Measurements from ENCODE around the gene ANTXR1.

Gene ANTXR1

DNA sequence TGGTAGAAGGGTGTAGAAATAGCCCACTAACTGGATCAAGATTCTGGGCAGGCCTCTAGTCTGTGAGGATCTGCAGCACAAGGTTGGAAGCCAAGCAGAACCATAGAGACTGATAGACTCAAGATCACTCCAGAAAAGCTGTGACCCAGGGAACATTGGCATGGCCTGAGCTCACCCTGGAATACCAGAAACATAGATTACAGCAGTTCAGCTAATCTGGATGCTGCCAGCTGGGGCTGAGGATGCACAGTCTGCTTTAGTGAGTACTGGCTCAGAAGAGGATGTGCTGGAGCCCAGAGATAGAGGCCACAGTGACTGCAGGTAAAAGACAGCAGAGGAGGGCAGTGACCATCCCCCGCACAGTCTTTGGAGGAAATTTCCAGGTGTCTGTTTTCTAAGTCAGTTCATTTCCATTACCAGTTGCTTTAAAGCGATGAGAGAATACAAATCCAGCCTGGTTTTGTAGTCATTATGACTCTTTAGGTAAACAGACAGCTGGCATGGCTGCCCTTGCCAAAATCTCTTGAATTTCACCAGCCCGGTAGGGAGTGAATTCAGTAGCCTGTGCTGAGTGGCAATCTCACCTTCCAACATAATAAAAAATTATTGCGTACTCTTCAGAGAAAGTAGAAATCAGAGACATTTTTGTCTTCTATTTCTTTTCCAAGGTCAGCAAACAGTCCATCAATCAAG is 119.2 kb downstream of the ANTXR1 start:
- Histone ChIP-seq H3K4me1 (ENCODE audit: insufficient read depth, low read length) (no peaks in the 10 kb centered on the region), H3K27me3 (ENCODE audit: insufficient read depth, low read length) (no peaks in the 10 kb centered on the region), H3K36me3 (ENCODE audit: insufficient read depth, low read length) (peaks cover 33% of the 10 kb centered on the region), H3K4me3 (ENCODE audit: low read length) (no peak overlapping the region), H2AFZ (ENCODE audit: low read depth, low read length) (no peak overlapping the region), H3K9me3 (ENCODE audit: low read length) (no peaks in the 10 kb centered on the region)

DNA sequence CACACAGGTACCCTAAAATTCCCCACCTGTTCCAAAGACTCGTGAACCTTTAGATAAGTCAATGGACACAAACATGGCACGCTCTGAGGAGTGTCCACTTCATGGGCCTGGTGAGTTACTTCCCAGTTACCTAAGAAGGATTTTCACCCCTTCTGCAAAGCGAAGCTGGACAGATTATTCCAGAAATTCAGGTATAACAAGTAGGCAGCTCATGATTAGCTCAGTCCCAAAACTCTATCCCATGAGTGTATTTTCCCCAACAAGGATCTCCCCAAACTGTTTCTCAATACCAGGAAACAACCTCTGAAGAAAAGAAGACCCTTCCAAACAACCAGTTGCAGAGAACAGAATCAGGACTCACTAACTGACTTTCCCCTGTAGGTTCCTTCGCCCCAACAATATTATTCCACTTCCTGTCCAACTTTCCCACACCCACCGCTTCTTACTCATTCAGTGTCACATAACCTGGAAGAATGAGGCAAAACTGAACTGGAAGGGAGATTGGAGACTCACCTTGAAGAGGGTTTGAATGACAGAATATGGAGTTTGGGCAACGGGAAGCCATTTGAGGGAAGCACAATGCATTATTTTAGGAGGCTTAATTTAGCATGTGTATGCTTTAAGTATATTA is 120.1 kb downstream of the ANTXR1 start:
- H3K4me1 ChIP-seq (ENCODE audit: insufficient read depth, low read length): peaks cover 1% of the 10 kb centered on the region
- no peaks in the 10 kb centered on the region for H3K27me3 ChIP-seq (ENCODE audit: insufficient read depth, low read length)
- H3K36me3 ChIP-seq (ENCODE audit: insufficient read depth, low read length): peaks cover 33% of the 10 kb centered on the region

DNA sequence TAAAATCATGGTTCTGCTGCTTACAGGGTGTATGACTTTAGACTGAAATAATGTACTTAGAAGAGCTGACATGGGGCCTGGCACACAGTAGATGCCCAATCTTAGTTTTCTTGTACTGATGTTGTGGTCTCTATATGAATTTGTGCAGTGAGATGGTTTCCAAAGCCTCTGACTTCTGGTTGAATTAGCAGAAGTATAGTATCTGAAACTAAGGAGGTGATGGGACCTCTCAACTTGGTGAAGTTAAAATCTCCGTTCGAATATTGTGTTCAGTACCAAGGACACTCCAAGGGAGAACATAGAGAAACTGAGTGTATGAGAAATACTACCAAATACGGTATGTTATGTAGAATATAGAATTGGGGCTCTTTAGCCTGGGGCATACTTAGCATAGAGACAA is 120.9 kb downstream of the ANTXR1 start:
- H3K27me3 ChIP-seq (ENCODE audit: insufficient read depth, low read length): no peaks in the 10 kb centered on the region
- H3K9me3 ChIP-seq (ENCODE audit: low read length): no peaks in the 10 kb centered on the region
- H3K4me1 ChIP-seq (ENCODE audit: insufficient read depth, low read length): peaks cover 6% of the 10 kb centered on the region
- H3K36me3 ChIP-seq (ENCODE audit: insufficient read depth, low read length): peaks cover 33% of the 10 kb centered on the region
- no peak overlapping the region for H3K4me3 ChIP-seq (ENCODE audit: low read length)
- no peak overlapping the region for H2AFZ ChIP-seq (ENCODE audit: low read depth, low read length)

More for the DNA sequence above, 120.1 kb downstream of the ANTXR1 start:
- no peak overlapping the region for H2AFZ ChIP-seq (ENCODE audit: low read depth, low read length)
- no peaks in the 10 kb centered on the region for H3K9me3 ChIP-seq (ENCODE audit: low read length)
- H3K4me3 ChIP-seq (ENCODE audit: low read length): no peak overlapping the region

DNA sequence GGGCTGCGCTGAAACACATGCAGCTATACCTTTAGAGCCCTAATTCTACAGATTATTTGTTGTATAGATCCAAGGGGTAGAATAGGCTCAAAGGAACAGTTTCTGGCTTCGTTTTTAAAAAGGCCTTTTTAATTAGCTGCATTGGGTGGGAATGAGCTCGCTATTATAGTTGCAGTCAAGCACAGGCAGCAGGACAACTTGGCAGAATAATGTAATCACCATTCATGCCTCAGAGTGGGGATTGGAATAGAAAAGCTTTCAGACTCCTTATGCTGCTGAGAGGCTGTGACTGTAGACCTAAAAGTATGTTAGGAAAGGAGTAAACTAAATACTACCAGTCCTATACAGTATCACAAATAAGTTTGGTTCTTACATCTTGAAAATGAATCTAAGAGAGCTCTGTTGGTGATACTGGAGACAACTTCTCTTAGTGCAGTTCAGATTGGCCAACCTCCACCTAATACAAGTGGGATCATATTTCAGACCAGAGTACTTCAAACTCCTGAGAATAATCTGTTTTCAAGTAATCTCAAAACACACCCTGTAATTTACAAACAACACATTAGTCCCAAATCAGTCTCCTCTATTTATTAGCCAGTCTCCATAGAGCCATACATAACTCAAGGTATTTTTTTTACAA is 121.4 kb downstream of the ANTXR1 start:
- Histone ChIP-seq H2AFZ (ENCODE audit: low read depth, low read length) (no peak overlapping the region), H3K4me3 (ENCODE audit: low read length) (no peak overlapping the region), H3K4me1 (ENCODE audit: insufficient read depth, low read length) (peaks cover 6% of the 10 kb centered on the region), H3K36me3 (ENCODE audit: insufficient read depth, low read length) (peaks cover 35% of the 10 kb centered on the region), H3K27me3 (ENCODE audit: insufficient read depth, low read length) (no peaks in the 10 kb centered on the region), H3K9me3 (ENCODE audit: low read length) (no peaks in the 10 kb centered on the region)

DNA sequence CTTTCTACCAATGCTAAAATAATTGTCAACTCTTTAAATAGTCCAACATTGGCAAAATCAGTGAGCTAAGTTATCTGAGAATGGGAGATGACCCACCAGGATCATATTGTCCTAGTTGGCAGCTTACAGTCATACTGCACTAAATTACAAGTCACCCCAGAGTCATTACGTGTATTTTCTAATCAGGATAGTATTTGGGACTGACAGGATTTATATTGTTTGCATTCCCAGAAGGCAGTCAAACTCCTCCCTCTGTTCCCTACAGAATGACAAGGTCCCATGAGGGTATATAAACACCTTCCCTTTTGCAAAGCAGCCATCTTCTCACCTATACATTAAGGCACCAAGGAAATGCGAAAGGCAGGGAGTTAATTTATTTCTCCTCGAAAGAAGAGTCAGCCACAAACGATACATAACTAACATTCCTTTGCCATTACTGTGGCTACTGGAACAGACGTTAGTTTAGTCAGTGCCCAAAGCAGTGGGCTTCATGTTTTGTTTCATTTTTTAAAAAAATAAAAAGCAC is 125.3 kb downstream of the ANTXR1 start:
- Histone ChIP-seq H3K4me3 (ENCODE audit: low read length) (no peak overlapping the region), H3K27me3 (ENCODE audit: insufficient read depth, low read length) (no peaks in the 10 kb centered on the region), H3K9me3 (ENCODE audit: low read length) (no peaks in the 10 kb centered on the region), H3K36me3 (ENCODE audit: insufficient read depth, low read length) (peaks cover 8% of the 10 kb centered on the region), H3K4me1 (ENCODE audit: insufficient read depth, low read length) (peaks cover 6% of the 10 kb centered on the region), H2AFZ (ENCODE audit: low read depth, low read length) (no peak overlapping the region)

DNA sequence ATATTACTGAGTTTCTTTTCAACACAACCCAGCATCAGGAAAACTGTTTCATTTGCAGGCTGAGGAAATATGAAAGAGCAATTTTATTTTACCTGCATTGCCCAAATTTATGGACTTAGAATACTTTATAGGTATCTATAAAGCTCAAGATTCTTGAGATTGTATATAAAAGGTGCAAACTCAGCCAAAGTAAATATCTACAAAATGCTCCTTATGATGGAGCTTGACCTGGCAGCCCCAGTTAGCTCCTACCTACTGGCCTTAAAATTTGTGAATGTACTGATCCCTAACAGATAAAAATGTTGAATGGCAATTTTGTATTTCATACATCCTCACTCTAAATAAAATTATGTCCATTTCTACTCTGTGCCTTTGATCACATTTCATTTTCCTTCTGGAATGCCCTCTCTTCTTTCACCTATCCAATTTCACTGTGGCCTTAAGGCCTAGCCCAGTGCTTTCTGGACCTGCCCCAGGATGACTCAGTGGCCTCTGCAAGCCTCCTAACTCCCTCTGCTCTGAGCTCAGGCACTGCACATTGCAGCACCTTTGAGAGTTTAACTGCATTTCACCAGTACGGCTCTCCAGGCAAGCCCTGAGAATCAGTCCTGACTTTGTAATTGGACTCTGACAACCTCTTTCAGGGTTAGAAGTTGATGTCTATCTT is 125.9 kb downstream of the ANTXR1 start:
- peaks cover 6% of the 10 kb centered on the region for H3K4me1 ChIP-seq (ENCODE audit: insufficient read depth, low read length)
- peaks cover 7% of the 10 kb centered on the region for H3K36me3 ChIP-seq (ENCODE audit: insufficient read depth, low read length)
- H3K9me3 ChIP-seq (ENCODE audit: low read length): no peaks in the 10 kb centered on the region
- no peak overlapping the region for H3K4me3 ChIP-seq (ENCODE audit: low read length)
- no peak overlapping the region for H2AFZ ChIP-seq (ENCODE audit: low read depth, low read length)
- H3K27me3 ChIP-seq (ENCODE audit: insufficient read depth, low read length): no peaks in the 10 kb centered on the region

DNA sequence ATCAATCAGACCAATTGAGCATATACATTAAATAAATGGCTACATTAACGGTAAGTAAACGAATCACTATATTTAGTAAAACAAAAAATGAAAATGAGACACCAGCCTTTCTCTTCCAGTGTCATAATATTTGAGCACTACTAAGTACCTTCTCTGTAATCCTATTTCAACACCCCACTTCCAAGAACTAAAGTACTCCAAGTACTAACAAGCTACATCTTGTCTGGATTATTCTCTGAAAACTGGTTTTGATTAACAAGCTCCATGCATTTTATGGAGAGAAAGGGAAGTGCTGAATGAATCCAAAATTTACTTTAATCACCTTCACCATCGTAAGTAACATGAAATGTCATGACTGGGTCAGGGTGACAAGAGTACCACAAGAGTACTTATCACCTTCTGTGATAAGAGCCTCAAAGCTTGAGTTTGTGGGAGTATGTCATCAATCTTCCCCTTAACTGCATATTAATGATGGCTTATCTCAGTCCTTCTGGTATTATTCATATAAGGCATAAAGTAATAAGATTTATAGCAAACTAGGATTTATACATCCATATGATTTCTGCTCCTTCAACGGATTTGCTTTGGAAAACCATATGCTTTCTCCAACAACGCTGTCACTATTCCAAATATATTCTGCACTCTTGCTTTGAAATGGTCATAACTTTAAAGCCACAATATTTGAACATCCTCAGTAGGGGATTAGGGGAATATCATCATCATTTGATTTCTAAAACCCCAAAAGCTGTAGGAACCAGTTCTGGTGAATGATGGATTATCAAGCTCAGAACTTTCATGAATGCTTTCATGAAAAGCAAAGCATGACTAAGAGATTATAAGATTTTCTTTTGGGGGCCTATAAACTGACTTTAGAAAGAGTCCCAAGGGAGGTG is 127.0 kb downstream of the ANTXR1 start:
- no peak overlapping the region for H2AFZ ChIP-seq (ENCODE audit: low read depth, low read length)
- peaks cover 7% of the 10 kb centered on the region for H3K36me3 ChIP-seq (ENCODE audit: insufficient read depth, low read length)
- no peak overlapping the region for H3K4me3 ChIP-seq (ENCODE audit: low read length)
- peaks cover 6% of the 10 kb centered on the region for H3K4me1 ChIP-seq (ENCODE audit: insufficient read depth, low read length)
- H3K9me3 ChIP-seq (ENCODE audit: low read length): no peaks in the 10 kb centered on the region
- no peaks in the 10 kb centered on the region for H3K27me3 ChIP-seq (ENCODE audit: insufficient read depth, low read length)

DNA sequence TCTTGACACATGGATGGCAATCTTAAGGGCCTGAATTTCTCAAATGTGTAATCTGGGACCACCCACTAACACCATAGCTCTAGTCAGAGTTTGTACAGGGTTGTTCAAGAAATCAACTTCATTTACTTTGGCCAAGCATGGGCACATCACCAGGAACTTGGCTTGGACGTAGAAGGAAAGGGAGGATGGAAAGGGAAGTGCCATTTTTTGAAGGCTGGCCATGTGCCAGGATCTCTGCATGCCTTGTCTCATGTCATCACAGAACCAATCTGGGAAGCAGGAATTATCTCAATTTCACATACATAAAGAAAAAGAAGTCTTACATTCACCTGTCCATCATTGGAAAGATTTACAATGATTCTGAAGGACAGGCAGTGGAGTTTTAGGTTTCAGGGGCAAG is 128.1 kb downstream of the ANTXR1 start:
- Histone ChIP-seq H3K36me3 (ENCODE audit: insufficient read depth, low read length) (peaks cover 11% of the 10 kb centered on the region), H3K27me3 (ENCODE audit: insufficient read depth, low read length) (no peaks in the 10 kb centered on the region), H3K9me3 (ENCODE audit: low read length) (no peaks in the 10 kb centered on the region), H3K4me1 (ENCODE audit: insufficient read depth, low read length) (peaks cover 6% of the 10 kb centered on the region), H3K4me3 (ENCODE audit: low read length) (no peak overlapping the region), H2AFZ (ENCODE audit: low read depth, low read length) (no peak overlapping the region)

DNA sequence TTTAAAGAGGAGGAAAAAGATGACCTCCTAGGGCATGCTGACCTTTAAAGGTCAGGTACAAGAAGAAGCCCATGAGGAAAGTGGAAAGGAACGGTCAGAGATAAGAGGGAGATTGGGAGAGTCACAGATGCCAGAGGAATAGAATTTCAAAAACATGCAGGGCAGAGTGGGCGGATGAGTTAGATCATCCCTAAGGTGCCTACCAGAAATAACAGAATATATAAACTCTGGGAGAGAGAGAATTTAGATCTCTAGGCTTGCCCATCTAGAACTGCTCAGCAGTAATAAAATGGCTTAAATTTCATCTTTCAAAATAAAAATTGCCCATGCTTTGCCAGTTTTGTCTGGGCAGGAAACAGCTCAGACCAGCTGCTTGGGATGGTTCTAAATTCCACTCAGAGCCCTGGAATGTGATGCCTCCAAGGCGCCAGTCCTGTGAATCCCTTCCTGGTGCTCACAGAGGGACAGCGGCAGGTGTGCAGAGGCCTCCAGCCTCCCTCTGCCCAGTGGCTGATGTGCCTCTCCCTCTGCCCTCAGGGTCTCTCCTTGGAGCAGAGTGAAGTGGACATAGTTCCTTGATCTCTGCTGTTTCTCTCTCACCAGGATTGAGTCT is 130.9 kb downstream of the ANTXR1 start:
- H3K27me3 ChIP-seq (ENCODE audit: insufficient read depth, low read length): no peaks in the 10 kb centered on the region
- peaks cover 11% of the 10 kb centered on the region for H3K36me3 ChIP-seq (ENCODE audit: insufficient read depth, low read length)
- no peaks in the 10 kb centered on the region for H3K4me1 ChIP-seq (ENCODE audit: insufficient read depth, low read length)
- no peaks in the 10 kb centered on the region for H3K9me3 ChIP-seq (ENCODE audit: low read length)
- H3K4me3 ChIP-seq (ENCODE audit: low read length): no peak overlapping the region
- no peak overlapping the region for H2AFZ ChIP-seq (ENCODE audit: low read depth, low read length)

DNA sequence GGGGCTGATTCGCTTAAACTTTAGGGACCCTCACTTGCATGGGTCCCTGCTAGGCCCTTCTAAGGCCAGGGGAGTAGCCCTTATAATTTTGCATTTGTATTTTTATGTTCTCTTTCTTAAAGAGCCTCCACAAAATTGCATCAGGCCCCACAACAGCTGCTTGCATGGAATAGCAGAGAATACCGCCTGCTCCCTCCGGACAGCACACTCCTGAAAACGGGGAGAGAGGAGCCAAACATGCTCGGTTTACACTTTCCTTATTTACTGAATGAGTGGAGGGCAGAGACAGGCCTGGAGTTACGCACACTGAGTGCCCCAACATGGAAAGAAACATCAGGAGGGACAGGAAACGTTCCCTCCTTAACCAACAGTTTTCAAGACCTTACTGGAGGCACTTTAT is 132.2 kb downstream of the ANTXR1 start:
- peaks cover 9% of the 10 kb centered on the region for H3K36me3 ChIP-seq (ENCODE audit: insufficient read depth, low read length)
- H3K4me1 ChIP-seq (ENCODE audit: insufficient read depth, low read length): no peaks in the 10 kb centered on the region
- no peak overlapping the region for H2AFZ ChIP-seq (ENCODE audit: low read depth, low read length)
- H3K9me3 ChIP-seq (ENCODE audit: low read length): no peaks in the 10 kb centered on the region
- no peak overlapping the region for H3K4me3 ChIP-seq (ENCODE audit: low read length)
- H3K27me3 ChIP-seq (ENCODE audit: insufficient read depth, low read length): no peaks in the 10 kb centered on the region

DNA sequence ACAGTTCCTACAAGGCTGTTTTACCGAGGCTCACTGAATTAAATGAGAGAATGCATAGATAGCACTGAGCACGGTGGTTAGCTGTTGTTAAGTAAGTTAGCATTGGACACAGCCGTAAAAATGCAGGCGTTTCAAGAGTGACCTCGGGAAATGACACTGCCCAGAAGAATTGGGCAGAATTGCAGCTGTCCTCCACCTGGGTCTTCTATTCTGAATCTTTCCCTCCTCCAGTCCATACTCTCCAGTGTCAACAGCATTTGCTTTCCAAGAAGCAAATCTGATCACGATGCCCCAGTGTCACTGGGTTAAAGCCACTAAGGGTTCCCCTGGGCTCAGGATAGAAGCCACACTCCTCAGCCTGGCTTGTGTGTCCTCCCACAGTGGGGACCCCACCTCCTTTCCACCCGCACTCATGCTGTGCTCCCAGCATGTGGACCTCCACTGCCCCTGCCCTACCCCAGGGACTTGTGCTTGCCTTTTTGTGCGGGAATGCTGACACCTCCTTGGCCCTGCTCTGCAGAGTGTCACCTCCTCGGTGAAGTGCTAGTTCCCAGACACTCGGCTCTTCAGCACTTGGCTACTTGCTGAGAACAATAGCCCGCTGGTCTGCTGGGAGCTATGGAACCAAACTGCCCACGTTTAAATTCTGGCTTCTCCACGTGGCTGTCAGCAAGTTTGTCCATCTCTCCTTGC is 135.0 kb downstream of the ANTXR1 start:
- H3K4me3 ChIP-seq (ENCODE audit: low read length): no peak overlapping the region
- H3K36me3 ChIP-seq (ENCODE audit: insufficient read depth, low read length): peaks cover 17% of the 10 kb centered on the region
- no peak overlapping the region for H2AFZ ChIP-seq (ENCODE audit: low read depth, low read length)
- H3K9me3 ChIP-seq (ENCODE audit: low read length): peaks cover 2% of the 10 kb centered on the region
- no peaks in the 10 kb centered on the region for H3K27me3 ChIP-seq (ENCODE audit: insufficient read depth, low read length)
- no peaks in the 10 kb centered on the region for H3K4me1 ChIP-seq (ENCODE audit: insufficient read depth, low read length)
